Measurements from ENCODE around the gene DHPS. TPM values are rescaled to one million over a fixed set of nuclear protein-coding genes. Genes with fewer than 3 reads are reported as not detected.

DHPS gene
- total RNA-seq, 1 experiment from 2014 or later, result 82.7 TPM

- no peak for DNase-seq (ENCODE audit: low read depth)
These were observed 6.3 kb downstream of the DHPS start for GRCh38 chr19:12675399-12675798.

- no peak for DNase-seq (ENCODE audit: low read depth)
These were observed 8.9 kb downstream of the DHPS start for GRCh38 chr19:12672744-12673143.

- DNase-seq (ENCODE audit: low read depth), result no peak
These were observed 11.3 kb downstream of the DHPS start for GRCh38 chr19:12670159-12670928.

DNA sequence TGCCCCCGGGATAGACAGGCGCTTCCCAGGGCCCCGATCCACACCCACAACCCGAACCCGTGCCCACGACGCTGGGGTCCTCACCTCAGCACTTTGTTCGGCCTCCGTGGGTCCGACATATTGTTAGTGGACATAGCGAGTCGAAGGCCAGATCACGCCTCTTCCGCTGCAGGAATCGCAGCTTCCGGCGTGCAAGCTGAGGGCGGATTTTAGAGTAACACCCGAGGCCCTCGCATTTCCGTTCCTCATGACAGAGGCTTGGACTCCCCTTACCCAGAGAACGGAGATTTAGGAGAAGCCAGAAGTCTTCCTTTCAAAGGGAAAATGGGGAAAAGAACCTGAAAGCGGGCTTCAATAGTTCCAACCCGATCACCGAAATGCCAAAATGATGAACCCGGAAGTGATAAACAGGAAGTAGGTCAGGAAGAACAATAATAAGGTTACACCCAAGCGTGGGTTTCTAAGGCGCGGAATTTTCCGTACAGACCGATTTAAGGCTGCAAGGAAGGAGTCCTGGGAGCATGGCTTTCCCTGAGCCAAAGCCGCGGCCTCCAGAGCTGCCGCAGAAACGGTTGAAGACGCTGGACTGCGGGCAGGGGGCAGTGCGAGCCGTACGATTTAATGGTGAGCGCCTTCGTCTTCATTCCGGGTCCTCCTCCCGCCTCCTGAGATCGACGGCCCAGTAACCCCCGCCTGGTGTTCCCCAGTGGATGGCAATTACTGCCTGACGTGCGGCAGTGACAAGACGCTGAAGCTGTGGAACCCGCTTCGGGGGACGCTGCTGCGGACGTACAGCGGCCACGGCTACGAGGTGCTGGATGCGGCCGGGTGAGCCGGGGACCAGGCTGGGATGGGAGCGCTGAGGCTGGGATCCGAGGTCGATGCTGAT is 12.2 kb downstream of the DHPS start:
- DNase-seq (ENCODE audit: low read depth), result peak; percentile 77

- DNase-seq (ENCODE audit: low read depth), result peak; percentile 66
These were observed 12.8 kb downstream of the DHPS start for GRCh38 chr19:12668932-12669269.

GRCh38 chr19:12668346-12668745 is 13.3 kb downstream of the DHPS start:
- DNase-seq (ENCODE audit: low read depth), result no peak

DNA sequence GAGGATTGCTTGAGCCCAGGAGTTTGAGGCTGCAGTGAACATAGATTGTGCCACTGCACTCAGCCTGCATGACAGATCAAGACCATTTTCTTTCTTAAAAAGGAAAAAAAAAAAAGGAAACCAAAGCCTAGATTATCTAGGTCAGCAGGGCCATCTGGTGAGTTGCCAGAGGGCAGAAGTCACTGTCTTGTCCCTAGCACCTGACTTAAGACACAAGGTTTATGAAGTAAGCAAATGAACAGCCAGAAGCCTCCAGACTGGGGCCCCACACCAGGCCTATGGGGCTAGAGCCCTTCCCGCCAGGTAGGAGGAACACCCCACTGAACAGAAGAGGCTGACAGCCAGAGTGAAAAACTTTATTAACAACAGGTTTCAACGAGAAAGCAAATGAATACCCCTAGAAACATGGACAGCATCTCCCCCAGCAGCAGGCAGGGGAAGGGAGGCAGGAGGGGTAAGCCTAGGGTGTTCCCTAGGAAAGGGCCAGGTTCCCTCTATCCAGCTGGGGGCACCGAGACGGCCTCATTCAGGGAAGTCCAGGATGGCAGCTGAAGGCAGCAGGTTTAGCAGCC is 13.9 kb downstream of the DHPS start:
- no peak for DNase-seq (ENCODE audit: low read depth)

DNA sequence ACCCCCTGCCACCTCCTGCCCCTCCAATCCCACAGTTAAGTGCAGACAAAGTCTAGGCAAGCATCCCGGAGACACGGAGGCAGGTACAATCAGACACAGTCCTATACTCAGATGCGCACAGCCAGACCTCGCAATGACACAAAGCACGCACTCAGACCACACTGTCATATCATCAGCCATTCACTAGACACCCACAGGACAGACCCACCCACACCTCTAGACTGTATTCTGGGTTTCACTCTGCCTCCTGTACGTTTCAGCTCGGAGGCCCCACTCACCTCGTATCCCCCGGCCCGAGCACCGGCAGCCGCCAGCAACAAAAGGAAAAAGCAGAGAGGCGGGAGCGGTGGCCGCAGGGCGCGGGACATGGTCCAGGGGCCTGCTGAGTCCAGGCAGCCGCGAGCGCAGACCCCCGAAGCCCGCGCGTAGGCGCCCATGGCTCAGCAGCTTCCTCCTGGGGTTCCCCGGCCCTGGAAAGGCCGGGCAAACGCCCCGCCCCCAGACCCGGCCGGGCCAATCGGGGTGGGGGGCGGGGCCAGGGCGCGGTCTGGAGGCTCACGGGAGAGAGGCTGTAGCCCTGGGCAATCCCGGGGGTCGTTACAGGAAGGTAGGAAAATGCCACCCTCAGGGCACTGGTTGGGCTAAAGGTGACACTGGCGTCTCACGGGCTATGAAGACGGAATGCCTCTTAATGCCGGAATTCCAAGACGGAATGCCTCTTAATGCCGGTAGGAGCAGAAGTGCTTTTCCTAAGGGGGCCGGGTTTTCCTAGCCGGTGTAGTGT is 15.2 kb downstream of the DHPS start, which contains the start of the genes MAN2B1 and WDR83:
TSS of gene MAN2B1 (minus strand) at position 478 of the 784 bp plus-strand sequence. CDS start at position 437, 41 bp downstream.
TSS of gene WDR83 (plus strand) at position 543 of the 784 bp plus-strand sequence. CDS start 2,984 bp downstream, outside the sequence.
- peak; percentile 74 for DNase-seq (ENCODE audit: low read depth)

- DNase-seq (ENCODE audit: low read depth), result peak; percentile 24
These were observed 15.9 kb downstream of the DHPS start for GRCh38 chr19:12665671-12666264.

DNA sequence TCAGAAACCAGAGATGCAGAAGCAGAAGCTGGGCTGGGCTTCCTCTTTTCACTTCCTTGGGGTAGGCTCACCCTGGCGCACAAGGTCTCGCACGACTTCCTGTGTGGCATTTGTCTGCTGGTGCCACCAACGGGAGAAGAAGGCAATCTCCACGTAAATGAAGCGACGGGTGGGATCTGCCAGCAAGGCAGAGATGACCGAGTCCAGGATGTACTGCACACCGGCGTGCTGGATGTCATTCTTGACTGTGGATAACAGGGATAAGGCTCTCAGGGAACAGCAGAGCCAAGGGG is 16.5 kb downstream of the DHPS start:
- DNase-seq (ENCODE audit: low read depth), result no peak

DNA sequence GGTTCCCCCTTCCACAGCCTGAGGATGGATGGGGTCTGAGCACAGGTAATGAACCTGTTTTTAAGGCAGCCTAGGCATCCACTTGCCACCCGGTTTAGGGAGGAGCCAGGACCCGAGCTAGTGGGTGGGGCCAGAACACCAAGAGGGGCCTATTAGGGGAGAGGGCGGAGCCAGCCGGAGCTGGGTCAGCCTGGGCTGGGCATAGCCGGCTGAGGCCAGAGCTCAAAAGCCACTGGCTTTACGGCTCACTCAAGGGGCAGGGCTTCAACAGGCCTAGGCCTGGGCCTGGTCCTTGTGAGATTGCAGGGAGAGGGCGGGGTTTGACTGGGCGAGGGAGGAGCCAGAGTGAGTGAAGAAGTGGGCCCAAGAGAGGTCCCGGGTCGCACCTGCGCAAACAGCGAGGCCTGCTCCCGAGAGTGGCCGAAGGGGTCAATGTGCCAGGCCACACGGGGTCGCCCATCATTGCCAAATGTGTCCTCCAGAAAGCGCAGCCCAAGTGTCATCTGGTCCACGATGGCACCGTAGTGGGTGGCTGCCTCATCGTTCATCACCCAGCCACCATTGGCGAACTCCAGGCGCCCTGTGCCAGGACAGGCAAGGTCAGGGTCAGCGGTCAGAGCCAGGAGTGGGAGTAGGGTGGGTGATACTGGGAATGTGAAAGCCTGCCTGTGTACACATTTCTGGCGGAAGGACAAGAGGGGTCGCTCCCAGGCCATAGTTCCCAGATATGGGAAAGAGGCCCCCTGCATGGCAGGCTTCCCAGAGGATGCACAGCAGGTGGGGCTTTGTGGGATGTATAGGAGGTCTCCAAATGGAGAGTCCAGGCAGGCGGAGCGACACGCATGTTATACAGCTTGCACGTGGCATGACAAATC is 17.0 kb downstream of the DHPS start:
- DNase-seq (ENCODE audit: low read depth), result no peak

GRCh38 chr19:12660980-12661379 is 20.7 kb downstream of the DHPS start:
- DNase-seq (ENCODE audit: low read depth), result no peak

GRCh38 chr19:12657966-12658365 is 23.7 kb downstream of the DHPS start:
- no peak for DNase-seq (ENCODE audit: low read depth)

- no peak for DNase-seq (ENCODE audit: low read depth)
These were observed 24.6 kb downstream of the DHPS start for GRCh38 chr19:12656899-12657571.

DNA sequence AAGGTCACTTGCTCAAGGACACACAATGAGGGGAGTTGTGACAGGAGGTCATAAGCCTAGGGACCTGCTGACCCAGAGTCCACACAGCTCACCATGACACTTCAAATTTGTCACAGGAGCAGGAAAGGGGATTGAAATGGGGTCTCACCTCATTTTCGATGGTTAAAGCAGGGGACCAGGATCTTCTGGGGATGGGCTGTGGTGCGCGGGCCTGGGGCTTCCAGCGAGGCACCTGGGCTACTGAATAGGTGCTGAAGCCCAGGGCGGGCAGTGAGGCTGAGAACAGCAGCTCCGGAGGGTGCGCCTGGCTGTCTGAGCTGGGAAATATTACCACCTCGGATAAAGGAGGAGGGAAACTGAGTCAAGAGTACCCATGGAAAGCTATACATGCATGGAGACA is 26.1 kb downstream of the DHPS start:
- DNase-seq (ENCODE audit: low read depth), result no peak

GRCh38 chr19:12652219-12652618 is 29.5 kb downstream of the DHPS start:
- no peak for DNase-seq (ENCODE audit: low read depth)

- DNase-seq (ENCODE audit: low read depth), result no peak
These were observed 31.7 kb downstream of the DHPS start for GRCh38 chr19:12649941-12650340.

- no peak for DNase-seq (ENCODE audit: low read depth)
These were observed 33.6 kb downstream of the DHPS start for GRCh38 chr19:12648088-12648487.

- no peak for DNase-seq (ENCODE audit: low read depth)
These were observed 34.1 kb downstream of the DHPS start for GRCh38 chr19:12647490-12648071.

Data from M059J (cell line).